Mammary epithelial cell (primary cell): ENCODE measurements around the gene SLC7A10.

Experiments
- EZH2 ChIP-seq: IDR thresholded peaks from 2 replicates; pipeline ENCODE4 v1.6.1; 2012; ENCODE audit warnings: low read length, inconsistent platforms, borderline replicate concordance
- TF ChIP-seq, protein P1 (sequence below), 2 donors: IDR thresholded peaks in 1 of 2; conservative IDR thresholded peaks in 1 of 2; 2 replicates each; pipeline ENCODE4 v1.5.1; 2011 to 2012; ENCODE audit warnings: inconsistent platforms in 2 of 2, low read length in 2 of 2, mild to moderate bottlenecking in 2 of 2, control low read depth in 1 of 2, low read depth in 1 of 2; ENCODE audit not compliant: insufficient read depth in 1 of 2; ENCODE audit errors: extremely low read depth in 1 of 2

DNA sequence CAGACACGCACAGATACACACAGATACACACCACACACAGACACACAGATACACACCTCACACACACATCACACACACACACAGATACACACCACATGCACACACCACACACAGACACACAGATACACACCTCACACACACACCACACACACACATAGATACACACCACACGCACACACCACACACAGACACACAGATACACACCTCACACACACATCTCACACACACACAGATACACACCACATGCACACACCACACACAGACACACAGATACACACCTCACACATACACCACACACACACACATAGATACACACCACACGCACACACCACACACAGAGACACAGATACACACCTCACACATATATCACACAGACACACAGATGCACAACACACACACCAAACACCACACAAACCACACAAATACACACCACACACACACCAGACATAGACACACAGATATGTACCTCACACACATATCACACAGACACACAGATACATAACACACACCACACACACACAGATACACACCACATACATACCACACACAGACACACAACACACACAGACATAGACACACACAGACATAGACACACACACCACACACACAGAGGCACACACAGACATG lies 24.2 kb upstream of the SLC7A10 start:
- TF ChIP-seq EZH2: no peak
- TF ChIP-seq, protein P1, sequence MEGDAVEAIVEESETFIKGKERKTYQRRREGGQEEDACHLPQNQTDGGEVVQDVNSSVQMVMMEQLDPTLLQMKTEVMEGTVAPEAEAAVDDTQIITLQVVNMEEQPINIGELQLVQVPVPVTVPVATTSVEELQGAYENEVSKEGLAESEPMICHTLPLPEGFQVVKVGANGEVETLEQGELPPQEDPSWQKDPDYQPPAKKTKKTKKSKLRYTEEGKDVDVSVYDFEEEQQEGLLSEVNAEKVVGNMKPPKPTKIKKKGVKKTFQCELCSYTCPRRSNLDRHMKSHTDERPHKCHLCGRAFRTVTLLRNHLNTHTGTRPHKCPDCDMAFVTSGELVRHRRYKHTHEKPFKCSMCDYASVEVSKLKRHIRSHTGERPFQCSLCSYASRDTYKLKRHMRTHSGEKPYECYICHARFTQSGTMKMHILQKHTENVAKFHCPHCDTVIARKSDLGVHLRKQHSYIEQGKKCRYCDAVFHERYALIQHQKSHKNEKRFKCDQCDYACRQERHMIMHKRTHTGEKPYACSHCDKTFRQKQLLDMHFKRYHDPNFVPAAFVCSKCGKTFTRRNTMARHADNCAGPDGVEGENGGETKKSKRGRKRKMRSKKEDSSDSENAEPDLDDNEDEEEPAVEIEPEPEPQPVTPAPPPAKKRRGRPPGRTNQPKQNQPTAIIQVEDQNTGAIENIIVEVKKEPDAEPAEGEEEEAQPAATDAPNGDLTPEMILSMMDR (conservative IDR thresholded peaks at IDR 0.05 in 1 of 2, IDR thresholded peaks at IDR 0.05 in 1 of 2; ENCODE audit: extremely low read depth in 1 of 2, insufficient read depth in 1 of 2, low read depth in 1 of 2, low read length in 2 of 2): no peak
